SK-N-SH treated with all-trans-retinoic acid at 6 μM for 48 hours (cell line): ENCODE measurements around the gene EEFSEC.

Source experiments
- ATAC-seq: fragments of 200-7000 bp; cut with Tn5 transposase; 3 replicates; pipeline ENCODE4 v1.9.1; 2020; ENCODE audit warnings: mild to moderate bottlenecking, moderate library complexity
- ARNTL ChIP-seq: fragments of 450-650 bp; formaldehyde crosslinking; IDR thresholded peaks from 2 replicates; pipeline ENCODE4 v1.5.0; 2020; ENCODE audit warnings: low read depth, mild to moderate bottlenecking, moderate library complexity, borderline replicate concordance
- BACH2 ChIP-seq: fragments of 250-450 bp; sonication (Bioruptor Pico); IDR thresholded peaks from 2 replicates; pipeline ENCODE4 v1.9.0; 2021; ENCODE audit warnings: mild to moderate bottlenecking, borderline replicate concordance
- GLIS3 ChIP-seq: fragments of 250-450 bp; sonication (Bioruptor Pico); IDR thresholded peaks from 2 replicates; pipeline ENCODE4 v1.5.0; 2020; ENCODE audit warnings: mild to moderate bottlenecking, moderate library complexity
- ISL1 ChIP-seq: fragments of 250-450 bp; sonication (Bioruptor Pico); IDR thresholded peaks from 2 replicates; pipeline ENCODE4 v2.1.2; 2022; ENCODE audit warnings: mild to moderate bottlenecking, moderate library complexity
- OSR1 ChIP-seq: fragments of 250-450 bp; sonication (Bioruptor Pico); IDR thresholded peaks from 2 replicates; pipeline ENCODE4 v1.8.0; 2022; ENCODE audit warnings: moderate library complexity, mild to moderate bottlenecking, inconsistent platforms
- RARB ChIP-seq: fragments of 250-450 bp; sonication (Bioruptor Pico); IDR thresholded peaks from 2 replicates; pipeline ENCODE4 v1.8.0; 2021; ENCODE audit warnings: mild to moderate bottlenecking, moderate library complexity
- SNAI2 ChIP-seq: fragments of 250-450 bp; sonication (Bioruptor Pico); IDR thresholded peaks from 2 replicates; pipeline ENCODE4 v1.5.0; 2020; ENCODE audit warnings: mild to moderate bottlenecking, moderate library complexity
- TCF4 ChIP-seq: fragments of 250-450 bp; sonication (Bioruptor Pico); IDR thresholded peaks from 2 replicates; pipeline ENCODE4 v1.8.0; 2021; ENCODE audit warnings: mild to moderate bottlenecking, moderate library complexity, borderline replicate concordance
- TOX ChIP-seq: fragments of 250-450 bp; sonication (Bioruptor Pico); IDR thresholded peaks from 2 replicates; pipeline ENCODE4 v1.8.0; 2021; ENCODE audit warnings: mild to moderate bottlenecking, moderate library complexity, borderline replicate concordance
- ZC3H10 ChIP-seq: fragments of 250-450 bp; sonication (Bioruptor Pico); IDR thresholded peaks from 2 replicates; pipeline ENCODE4 v1.5.1; 2021; ENCODE audit warnings: mild to moderate bottlenecking, moderate library complexity
- ZFP3 ChIP-seq: fragments of 250-450 bp; sonication (Bioruptor Pico); IDR thresholded peaks from 2 replicates; pipeline ENCODE4 v1.5.0; 2020; ENCODE audit warnings: mild to moderate bottlenecking, moderate library complexity
- ZFP30 ChIP-seq: fragments of 450-650 bp; formaldehyde crosslinking; IDR thresholded peaks from 2 replicates; pipeline ENCODE4 v1.5.0; 2022; ENCODE audit warnings: mild to moderate bottlenecking, moderate library complexity
- ZNF565 ChIP-seq: fragments of 450-650 bp; formaldehyde crosslinking; conservative IDR thresholded peaks from 2 replicates; pipeline ENCODE4 v1.5.0; 2020; ENCODE audit warnings: low read depth, mild to moderate bottlenecking, moderate library complexity
- ZNF70 ChIP-seq: fragments of 450-650 bp; formaldehyde crosslinking; IDR thresholded peaks from 2 replicates; pipeline ENCODE4 v1.5.0; 2020; ENCODE audit warnings: mild to moderate bottlenecking, moderate library complexity
- ZNF8 ChIP-seq: fragments of 450-650 bp; formaldehyde crosslinking; IDR thresholded peaks from 2 replicates; pipeline ENCODE4 v1.5.0; 2020; ENCODE audit warnings: mild to moderate bottlenecking, moderate library complexity
- TF ChIP-seq, protein P1 (sequence below): fragments of 250-450 bp; sonication (Bioruptor Pico); IDR thresholded peaks from 2 replicates; pipeline ENCODE4 v1.5.0; 2020; ENCODE audit warnings: mild to moderate bottlenecking, moderate library complexity
- TF ChIP-seq, protein P2 (sequence below): fragments of 250-450 bp; sonication (Bioruptor Pico); IDR thresholded peaks from 2 replicates; pipeline ENCODE4 v1.5.1; 2021; ENCODE audit warnings: mild to moderate bottlenecking, moderate library complexity
- TF ChIP-seq, protein P3 (sequence below): fragments of 250-450 bp; sonication (Bioruptor Pico); IDR thresholded peaks from 2 replicates; pipeline ENCODE4 v1.5.1; 2020; ENCODE audit warnings: low read depth, mild to moderate bottlenecking, moderate library complexity
- TF ChIP-seq, protein P4 (sequence below): fragments of 250-450 bp; sonication (Bioruptor Pico); IDR thresholded peaks from 2 replicates; pipeline ENCODE4 v1.8.0; 2020; ENCODE audit warnings: mild to moderate bottlenecking, moderate library complexity, borderline replicate concordance

EEFSEC gene

GRCh38 chr3:128429751-128430150 lies 276.5 kb downstream of the EEFSEC start (continued):
- TF ChIP-seq, protein P1, sequence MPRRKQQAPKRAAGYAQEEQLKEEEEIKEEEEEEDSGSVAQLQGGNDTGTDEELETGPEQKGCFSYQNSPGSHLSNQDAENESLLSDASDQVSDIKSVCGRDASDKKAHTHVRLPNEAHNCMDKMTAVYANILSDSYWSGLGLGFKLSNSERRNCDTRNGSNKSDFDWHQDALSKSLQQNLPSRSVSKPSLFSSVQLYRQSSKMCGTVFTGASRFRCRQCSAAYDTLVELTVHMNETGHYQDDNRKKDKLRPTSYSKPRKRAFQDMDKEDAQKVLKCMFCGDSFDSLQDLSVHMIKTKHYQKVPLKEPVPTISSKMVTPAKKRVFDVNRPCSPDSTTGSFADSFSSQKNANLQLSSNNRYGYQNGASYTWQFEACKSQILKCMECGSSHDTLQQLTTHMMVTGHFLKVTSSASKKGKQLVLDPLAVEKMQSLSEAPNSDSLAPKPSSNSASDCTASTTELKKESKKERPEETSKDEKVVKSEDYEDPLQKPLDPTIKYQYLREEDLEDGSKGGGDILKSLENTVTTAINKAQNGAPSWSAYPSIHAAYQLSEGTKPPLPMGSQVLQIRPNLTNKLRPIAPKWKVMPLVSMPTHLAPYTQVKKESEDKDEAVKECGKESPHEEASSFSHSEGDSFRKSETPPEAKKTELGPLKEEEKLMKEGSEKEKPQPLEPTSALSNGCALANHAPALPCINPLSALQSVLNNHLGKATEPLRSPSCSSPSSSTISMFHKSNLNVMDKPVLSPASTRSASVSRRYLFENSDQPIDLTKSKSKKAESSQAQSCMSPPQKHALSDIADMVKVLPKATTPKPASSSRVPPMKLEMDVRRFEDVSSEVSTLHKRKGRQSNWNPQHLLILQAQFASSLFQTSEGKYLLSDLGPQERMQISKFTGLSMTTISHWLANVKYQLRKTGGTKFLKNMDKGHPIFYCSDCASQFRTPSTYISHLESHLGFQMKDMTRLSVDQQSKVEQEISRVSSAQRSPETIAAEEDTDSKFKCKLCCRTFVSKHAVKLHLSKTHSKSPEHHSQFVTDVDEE (CRISPR knock-in tag): no peak
- TF ChIP-seq ARNTL (CRISPR knock-in tag): no peak
- no peak for TF ChIP-seq ZNF8 (CRISPR knock-in tag)

DNA sequence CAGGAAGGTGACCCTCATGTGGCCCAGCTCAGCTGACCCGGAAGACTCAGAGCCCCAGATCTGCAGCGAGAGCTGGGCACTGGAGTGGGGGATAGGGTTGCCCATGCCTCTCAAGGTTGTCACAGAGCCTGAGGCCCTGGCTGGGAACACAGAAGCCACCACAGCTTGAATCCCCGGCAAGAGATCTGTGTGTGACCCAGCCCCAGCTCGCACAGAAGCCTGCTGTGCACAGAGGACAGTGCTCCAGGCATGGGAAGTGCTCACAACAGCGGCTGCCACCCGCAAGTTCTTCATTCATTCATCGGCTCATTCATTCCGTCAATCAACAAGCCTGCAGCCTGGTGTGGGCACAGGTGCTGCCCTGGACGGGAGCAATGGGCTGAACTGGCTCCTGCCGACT lies 277.0 kb downstream of the EEFSEC start:
- TF ChIP-seq OSR1 (CRISPR knock-in tag): no peak
- TF ChIP-seq BACH2 (CRISPR knock-in tag): no peak
- TF ChIP-seq ISL1 (CRISPR knock-in tag): no peak
- no peak for TF ChIP-seq ZNF8 (CRISPR knock-in tag)
- no peak for TF ChIP-seq TCF4 (CRISPR knock-in tag)
- no peak for TF ChIP-seq TOX (CRISPR knock-in tag)
- TF ChIP-seq ZFP3 (CRISPR knock-in tag): no peak
- no peak for TF ChIP-seq ZNF70 (CRISPR knock-in tag)
- no peak for TF ChIP-seq ZC3H10 (CRISPR knock-in tag)
- TF ChIP-seq, protein P2, sequence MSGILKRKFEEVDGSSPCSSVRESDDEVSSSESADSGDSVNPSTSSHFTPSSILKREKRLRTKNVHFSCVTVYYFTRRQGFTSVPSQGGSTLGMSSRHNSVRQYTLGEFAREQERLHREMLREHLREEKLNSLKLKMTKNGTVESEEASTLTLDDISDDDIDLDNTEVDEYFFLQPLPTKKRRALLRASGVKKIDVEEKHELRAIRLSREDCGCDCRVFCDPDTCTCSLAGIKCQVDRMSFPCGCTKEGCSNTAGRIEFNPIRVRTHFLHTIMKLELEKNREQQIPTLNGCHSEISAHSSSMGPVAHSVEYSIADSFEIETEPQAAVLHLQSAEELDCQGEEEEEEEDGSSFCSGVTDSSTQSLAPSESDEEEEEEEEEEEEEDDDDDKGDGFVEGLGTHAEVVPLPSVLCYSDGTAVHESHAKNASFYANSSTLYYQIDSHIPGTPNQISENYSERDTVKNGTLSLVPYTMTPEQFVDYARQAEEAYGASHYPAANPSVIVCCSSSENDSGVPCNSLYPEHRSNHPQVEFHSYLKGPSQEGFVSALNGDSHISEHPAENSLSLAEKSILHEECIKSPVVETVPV: no peak
- no peak for TF ChIP-seq SNAI2 (CRISPR knock-in tag)
- TF ChIP-seq, protein P3, sequence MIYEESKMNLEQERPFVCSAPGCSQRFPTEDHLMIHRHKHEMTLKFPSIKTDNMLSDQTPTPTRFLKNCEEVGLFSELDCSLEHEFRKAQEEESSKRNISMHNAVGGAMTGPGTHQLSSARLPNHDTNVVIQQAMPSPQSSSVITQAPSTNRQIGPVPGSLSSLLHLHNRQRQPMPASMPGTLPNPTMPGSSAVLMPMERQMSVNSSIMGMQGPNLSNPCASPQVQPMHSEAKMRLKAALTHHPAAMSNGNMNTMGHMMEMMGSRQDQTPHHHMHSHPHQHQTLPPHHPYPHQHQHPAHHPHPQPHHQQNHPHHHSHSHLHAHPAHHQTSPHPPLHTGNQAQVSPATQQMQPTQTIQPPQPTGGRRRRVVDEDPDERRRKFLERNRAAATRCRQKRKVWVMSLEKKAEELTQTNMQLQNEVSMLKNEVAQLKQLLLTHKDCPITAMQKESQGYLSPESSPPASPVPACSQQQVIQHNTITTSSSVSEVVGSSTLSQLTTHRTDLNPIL (CRISPR knock-in tag): no peak
- TF ChIP-seq ZFP30: no peak
- no peak for TF ChIP-seq GLIS3 (CRISPR knock-in tag)
- TF ChIP-seq RARB (CRISPR knock-in tag): no peak
- TF ChIP-seq, protein P4, sequence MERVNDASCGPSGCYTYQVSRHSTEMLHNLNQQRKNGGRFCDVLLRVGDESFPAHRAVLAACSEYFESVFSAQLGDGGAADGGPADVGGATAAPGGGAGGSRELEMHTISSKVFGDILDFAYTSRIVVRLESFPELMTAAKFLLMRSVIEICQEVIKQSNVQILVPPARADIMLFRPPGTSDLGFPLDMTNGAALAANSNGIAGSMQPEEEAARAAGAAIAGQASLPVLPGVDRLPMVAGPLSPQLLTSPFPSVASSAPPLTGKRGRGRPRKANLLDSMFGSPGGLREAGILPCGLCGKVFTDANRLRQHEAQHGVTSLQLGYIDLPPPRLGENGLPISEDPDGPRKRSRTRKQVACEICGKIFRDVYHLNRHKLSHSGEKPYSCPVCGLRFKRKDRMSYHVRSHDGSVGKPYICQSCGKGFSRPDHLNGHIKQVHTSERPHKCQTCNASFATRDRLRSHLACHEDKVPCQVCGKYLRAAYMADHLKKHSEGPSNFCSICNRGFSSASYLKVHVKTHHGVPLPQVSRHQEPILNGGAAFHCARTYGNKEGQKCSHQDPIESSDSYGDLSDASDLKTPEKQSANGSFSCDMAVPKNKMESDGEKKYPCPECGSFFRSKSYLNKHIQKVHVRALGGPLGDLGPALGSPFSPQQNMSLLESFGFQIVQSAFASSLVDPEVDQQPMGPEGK (CRISPR knock-in tag): no peak
- no peak for TF ChIP-seq ARNTL (CRISPR knock-in tag)
- no peak for ATAC-seq

DNA sequence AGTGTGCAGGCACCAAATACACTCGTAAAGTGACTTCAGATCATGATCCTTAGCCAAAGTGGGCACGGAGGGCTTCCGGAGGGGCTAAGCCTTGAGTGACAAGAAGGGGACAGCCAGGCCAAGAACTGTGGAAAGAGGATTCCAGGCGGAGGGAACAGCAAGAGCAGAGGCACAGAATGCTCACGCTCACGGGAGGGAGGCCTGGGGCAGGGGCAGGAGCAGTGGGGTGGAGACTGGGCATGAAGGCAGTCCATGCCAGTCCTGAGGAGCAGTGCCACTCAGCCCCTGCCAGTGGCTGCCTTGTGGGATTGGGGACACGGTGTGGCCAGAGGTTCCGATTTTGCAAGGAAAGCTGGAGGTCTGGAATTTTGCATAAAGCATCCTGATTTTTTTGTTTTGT lies 277.4 kb downstream of the EEFSEC start:
- no peak for ATAC-seq
- TF ChIP-seq ZC3H10 (CRISPR knock-in tag): no peak
- TF ChIP-seq SNAI2 (CRISPR knock-in tag): no peak
- no peak for TF ChIP-seq TOX (CRISPR knock-in tag)

DNA sequence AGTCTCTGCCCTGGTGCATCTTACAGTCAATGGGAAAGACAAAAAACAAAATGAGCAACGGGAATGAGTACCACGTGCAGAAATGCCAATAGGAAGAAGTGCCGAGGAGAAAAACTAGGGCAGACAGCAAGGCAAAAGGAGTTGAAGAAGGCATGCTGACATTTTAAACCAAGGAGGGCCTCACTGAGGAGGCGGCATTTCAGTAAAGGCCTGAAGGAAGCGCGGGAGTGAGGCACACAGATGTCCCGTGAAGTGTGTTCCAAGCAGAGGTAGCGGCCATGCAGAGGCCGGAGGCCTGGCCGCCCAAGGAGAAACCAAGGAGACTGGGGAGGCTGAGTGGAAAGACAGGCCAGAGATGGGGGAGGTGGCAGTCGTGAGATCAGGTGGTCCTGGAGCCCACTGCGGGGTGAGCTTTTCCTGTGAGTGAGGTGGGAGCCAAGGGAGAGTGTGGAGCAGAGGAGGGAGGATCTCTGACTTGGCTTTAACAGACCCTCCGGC lies 278.6 kb downstream of the EEFSEC start:
- ATAC-seq: no peak
- TF ChIP-seq ZNF565 (CRISPR knock-in tag): no peak
- no peak for TF ChIP-seq RARB (CRISPR knock-in tag)
- TF ChIP-seq OSR1 (CRISPR knock-in tag): no peak
- TF ChIP-seq ZFP3 (CRISPR knock-in tag): no peak
- TF ChIP-seq ARNTL (CRISPR knock-in tag): no peak
- TF ChIP-seq, protein P4 (CRISPR knock-in tag): no peak
- TF ChIP-seq ZNF70 (CRISPR knock-in tag): no peak
